Esophagus muscularis mucosa (tissue), 4 donors: Measurements from ENCODE around the gene CLDN6. TPM values are rescaled to one million over a fixed set of nuclear protein-coding genes. Genes with fewer than 3 reads are reported as not detected.
A peak's percentile ranks its signal among the peaks of the same experiment; 100 is the strongest.

Source experiments
- DNase-seq: peaks from one replicate; pipeline ENCODE4 v3.0.0-alpha.2; 2017; ENCODE audit errors: extremely low spot score
- H3K27ac ChIP-seq, 4 donors: fragments of 200-600 bp; sonication (generic); replicated peaks in 1 of 4; 1 replicate in 3 of 4; 2 replicates in 1 of 4; pipeline ENCODE4 v1.5.1; 2016 to 2019; ENCODE audit warnings: mild to moderate bottlenecking in 1 of 4
- H3K27me3 ChIP-seq, 4 donors: fragments of 200-600 bp; sonication (generic); one replicate each; pipeline versions ENCODE4 v1.5.1 to v1.6.0; 2016 to 2019
- H3K36me3 ChIP-seq, 4 donors: fragments of 200-600 bp; sonication (generic); one replicate each; pipeline ENCODE4 v1.5.1; 2016 to 2019
- H3K4me1 ChIP-seq, 4 donors: fragments of 200-600 bp; sonication (generic); one replicate each; pipeline ENCODE4 v1.5.1; 2016 to 2019
- H3K4me3 ChIP-seq, 4 donors: fragments of 200-600 bp; sonication (generic); 1 replicate in 2 of 4; 2 replicates in 2 of 4; pipeline ENCODE4 v1.5.1; 2016 to 2019; ENCODE audit warnings: mild to moderate bottlenecking in 4 of 4, moderate library complexity in 1 of 4
- H3K9me3 ChIP-seq, 4 donors: fragments of 200-600 bp; sonication (generic); 1 replicate in 3 of 4; 2 replicates in 1 of 4; pipeline ENCODE4 v1.5.1; 2016 to 2019
- EP300 ChIP-seq: sonication (generic); formaldehyde crosslinking; IDR thresholded peaks from one replicate; pipeline ENCODE4 v1.6.1; 2017; ENCODE audit warnings: antibody characterized with exemption
- POLR2A ChIP-seq: fragments of 450-650 bp; IDR thresholded peaks from one replicate; pipeline ENCODE4 v1.6.1; 2017; ENCODE audit warnings: antibody characterized with exemption, moderate library complexity, mild to moderate bottlenecking, low read depth
- POLR2AphosphoS5 ChIP-seq, 2 donors: sonication (generic); formaldehyde crosslinking; IDR thresholded peaks; one replicate each; pipeline ENCODE4 v1.6.1; 2017; ENCODE audit warnings: antibody characterized with exemption in 2 of 2
- WGBS: methylation state at CpG from one replicate; pipeline ENCODE4 v1.1.5; 2018; 5-methylcytosine and 5-hydroxymethylcytosine counted together
- intact Hi-C: fragments of 100-400 bp; cut with DNase I; formaldehyde crosslinking; loops from one replicate; pipeline ENCODE4 v1.15.1; 2023
- total RNA-seq, 4 donors: library from RNA; depleted of rRNA; stranded (reverse); fragments of >200 nt; gene quantifications; one replicate each; pipeline versions ENCODE4 v1.1.0 to v1.2.1, GENCODE V29; 2016
- TF ChIP-seq, protein P1 (sequence below), 3 experiments: fragments of 200-600 bp in 2 of 3; fragments of 450-650 bp in 1 of 3; sonication (generic) in 2 of 3; IDR thresholded peaks; one replicate each; pipeline ENCODE4 v1.5.1; 2017 to 2019; ENCODE audit warnings: antibody characterized with exemption in 3 of 3, mild to moderate bottlenecking in 2 of 3, moderate library complexity in 1 of 3

The CLDN6 gene, protein sequence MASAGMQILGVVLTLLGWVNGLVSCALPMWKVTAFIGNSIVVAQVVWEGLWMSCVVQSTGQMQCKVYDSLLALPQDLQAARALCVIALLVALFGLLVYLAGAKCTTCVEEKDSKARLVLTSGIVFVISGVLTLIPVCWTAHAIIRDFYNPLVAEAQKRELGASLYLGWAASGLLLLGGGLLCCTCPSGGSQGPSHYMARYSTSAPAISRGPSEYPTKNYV
- total RNA-seq, result not detected

DNA sequence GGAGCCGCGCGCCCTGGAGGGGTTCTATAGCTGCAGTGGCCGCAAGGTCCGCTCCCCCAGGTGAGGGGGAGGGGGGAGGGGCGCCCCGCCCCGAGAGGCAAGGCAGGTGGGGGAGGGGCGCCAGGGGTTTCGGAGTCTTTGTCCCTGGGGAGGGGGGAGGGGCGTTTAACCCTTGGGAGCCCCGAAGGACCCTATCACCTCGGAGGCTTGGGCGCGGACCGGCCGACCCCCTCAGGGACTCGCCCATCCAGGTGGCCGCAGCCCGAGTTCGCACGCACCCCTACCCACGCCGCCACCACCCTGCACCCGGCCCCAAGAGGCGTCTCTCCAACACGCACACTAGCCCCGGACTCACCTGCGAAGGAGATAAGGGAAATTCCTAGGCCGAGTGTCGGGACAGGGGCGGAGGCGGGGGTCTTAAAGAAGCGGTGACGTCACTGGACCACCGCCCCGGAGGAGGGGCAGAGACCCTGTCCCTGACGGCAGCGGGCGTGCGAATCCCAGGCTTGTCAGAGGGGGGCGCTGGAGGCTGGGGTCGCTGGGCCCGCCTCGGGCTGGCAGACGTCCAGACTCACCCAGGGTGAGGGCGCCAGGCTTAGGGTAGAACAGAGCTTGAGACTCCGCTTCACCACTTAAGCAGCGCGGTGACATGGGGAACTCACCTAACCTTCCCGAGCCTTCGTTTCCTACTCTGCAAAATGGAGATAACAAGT is at the start of gene CLDN6:
Gene CLDN6, minus strand, starts transcription at position 390 of the 713 bp plus-strand sequence. CDS start 2,162 bp downstream, outside the sequence.
- H3K4me3 ChIP-seq, result no peak within 1 kb of the TSS
- H3K9me3 ChIP-seq, result no peaks in the 10 kb centered on the region
- TF ChIP-seq POLR2A (no peak), EP300 (no peak), POLR2AphosphoS5 (IDR thresholded peaks at IDR 0.05) (no peak)
- TF ChIP-seq, protein P1, sequence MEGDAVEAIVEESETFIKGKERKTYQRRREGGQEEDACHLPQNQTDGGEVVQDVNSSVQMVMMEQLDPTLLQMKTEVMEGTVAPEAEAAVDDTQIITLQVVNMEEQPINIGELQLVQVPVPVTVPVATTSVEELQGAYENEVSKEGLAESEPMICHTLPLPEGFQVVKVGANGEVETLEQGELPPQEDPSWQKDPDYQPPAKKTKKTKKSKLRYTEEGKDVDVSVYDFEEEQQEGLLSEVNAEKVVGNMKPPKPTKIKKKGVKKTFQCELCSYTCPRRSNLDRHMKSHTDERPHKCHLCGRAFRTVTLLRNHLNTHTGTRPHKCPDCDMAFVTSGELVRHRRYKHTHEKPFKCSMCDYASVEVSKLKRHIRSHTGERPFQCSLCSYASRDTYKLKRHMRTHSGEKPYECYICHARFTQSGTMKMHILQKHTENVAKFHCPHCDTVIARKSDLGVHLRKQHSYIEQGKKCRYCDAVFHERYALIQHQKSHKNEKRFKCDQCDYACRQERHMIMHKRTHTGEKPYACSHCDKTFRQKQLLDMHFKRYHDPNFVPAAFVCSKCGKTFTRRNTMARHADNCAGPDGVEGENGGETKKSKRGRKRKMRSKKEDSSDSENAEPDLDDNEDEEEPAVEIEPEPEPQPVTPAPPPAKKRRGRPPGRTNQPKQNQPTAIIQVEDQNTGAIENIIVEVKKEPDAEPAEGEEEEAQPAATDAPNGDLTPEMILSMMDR (IDR thresholded peaks at IDR 0.05), result no peak
- peaks cover 0 to 4% (median 0%) of the 10 kb centered on the region in 4 donors for H3K36me3 ChIP-seq
- no peak for DNase-seq
- H3K27ac ChIP-seq, result no peak within 1 kb of the TSS
- WGBS, result 15% methylated on average over 16 of the region's 52 CpGs
- peaks cover 31 to 48% (median 43%) of the 10 kb centered on the region in 4 donors for H3K4me1 ChIP-seq
- intact Hi-C loops, result no loop called here
- peaks cover 0 to 51% (median 21%) of the 10 kb centered on the region in 4 donors for H3K27me3 ChIP-seq

DNA sequence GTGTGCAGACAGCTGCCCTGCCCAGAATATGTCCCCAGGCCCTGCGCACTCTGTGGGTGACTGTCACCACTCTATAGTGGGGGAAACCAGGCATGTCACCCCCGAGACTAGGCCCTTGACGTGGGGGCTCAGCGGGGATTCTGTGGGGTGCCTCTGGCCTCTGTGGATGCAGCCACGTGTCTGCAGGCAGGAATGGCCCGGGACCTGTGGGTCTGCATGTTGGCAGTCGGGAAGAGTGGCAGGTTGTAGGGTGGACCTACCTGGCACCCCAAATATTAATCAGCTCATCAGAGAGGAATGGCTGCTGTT is 48.4 kb upstream of the CLDN6 start:
- no peaks in the 10 kb centered on the region for H3K9me3 ChIP-seq
- WGBS, result no CpG with 5 or more reads among the region's 7 CpGs
- peak overlapping the region; percentile 43 to 54 (median 44) for H3K4me3 ChIP-seq
- TF ChIP-seq EP300, result no peak
- no peak for TF ChIP-seq POLR2A
- TF ChIP-seq, protein P1 (IDR thresholded peaks at IDR 0.05), result no peak
- no peak for TF ChIP-seq POLR2AphosphoS5 (IDR thresholded peaks at IDR 0.05)
- H3K4me1 ChIP-seq, result peaks cover 8 to 27% (median 24%) of the 10 kb centered on the region in 4 donors
- no peaks in the 10 kb centered on the region for H3K27me3 ChIP-seq
- peak overlapping the region in 2 of 4 donors; percentile 56 to 65 for H3K27ac ChIP-seq
- peaks cover 0 to 21% (median 2%) of the 10 kb centered on the region in 4 donors for H3K36me3 ChIP-seq
- DNase-seq, result no peak
- intact Hi-C loops, result no loop called here

DNA sequence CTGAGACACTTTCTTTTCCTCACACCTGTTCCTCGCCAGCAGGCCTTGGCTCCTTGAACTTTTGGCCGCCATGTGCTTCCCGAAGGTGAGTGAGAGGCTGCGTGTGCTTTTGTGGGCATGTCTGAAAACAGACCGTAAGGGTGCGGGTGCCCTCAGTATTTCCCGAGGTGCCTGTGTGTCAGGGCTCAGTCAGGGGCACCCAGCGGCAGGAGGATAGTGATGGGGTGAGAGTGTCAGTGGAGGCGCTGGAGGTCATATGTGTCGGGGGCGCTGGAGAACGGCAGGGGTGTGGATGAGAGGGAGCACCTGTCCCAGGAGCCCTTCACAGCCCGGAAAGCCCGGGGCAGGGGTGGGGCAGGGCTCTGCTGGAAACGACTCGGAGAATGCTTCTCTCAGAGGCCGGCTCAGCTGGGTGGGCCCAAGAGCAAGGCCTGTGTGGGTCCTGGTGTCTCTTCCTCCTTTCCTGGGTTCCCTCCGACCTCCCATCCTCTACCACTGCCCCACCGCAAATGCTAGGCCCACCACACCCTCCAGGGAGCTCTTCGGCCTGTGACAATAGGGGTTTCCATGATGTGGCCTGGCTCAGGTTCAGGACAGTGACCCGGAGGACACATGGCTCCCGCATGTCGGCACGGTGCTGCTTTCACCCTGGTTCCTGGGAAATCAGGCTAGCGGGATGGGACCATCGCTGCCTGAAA is 47.9 kb upstream of the CLDN6 start:
- WGBS, result 78% methylated on average over 18 of the region's 26 CpGs
- Histone ChIP-seq H3K27me3 (no peaks in the 10 kb centered on the region), H3K9me3 (no peaks in the 10 kb centered on the region), H3K4me3 (peak overlapping the region; percentile 43 to 54 (median 44)), H3K36me3 (peaks cover 0 to 21% (median 2%) of the 10 kb centered on the region in 4 donors), H3K4me1 (peaks cover 8 to 27% (median 24%) of the 10 kb centered on the region in 4 donors), H3K27ac (peak overlapping the region; percentile 56 to 68 (median 64))
- DNase-seq, result no peak
- intact Hi-C loops, result no loop called here
- TF ChIP-seq POLR2A, result no peak
- no peak for TF ChIP-seq POLR2AphosphoS5 (IDR thresholded peaks at IDR 0.05)
- TF ChIP-seq, protein P1 (IDR thresholded peaks at IDR 0.05), result no peak
- no peak for TF ChIP-seq EP300

DNA sequence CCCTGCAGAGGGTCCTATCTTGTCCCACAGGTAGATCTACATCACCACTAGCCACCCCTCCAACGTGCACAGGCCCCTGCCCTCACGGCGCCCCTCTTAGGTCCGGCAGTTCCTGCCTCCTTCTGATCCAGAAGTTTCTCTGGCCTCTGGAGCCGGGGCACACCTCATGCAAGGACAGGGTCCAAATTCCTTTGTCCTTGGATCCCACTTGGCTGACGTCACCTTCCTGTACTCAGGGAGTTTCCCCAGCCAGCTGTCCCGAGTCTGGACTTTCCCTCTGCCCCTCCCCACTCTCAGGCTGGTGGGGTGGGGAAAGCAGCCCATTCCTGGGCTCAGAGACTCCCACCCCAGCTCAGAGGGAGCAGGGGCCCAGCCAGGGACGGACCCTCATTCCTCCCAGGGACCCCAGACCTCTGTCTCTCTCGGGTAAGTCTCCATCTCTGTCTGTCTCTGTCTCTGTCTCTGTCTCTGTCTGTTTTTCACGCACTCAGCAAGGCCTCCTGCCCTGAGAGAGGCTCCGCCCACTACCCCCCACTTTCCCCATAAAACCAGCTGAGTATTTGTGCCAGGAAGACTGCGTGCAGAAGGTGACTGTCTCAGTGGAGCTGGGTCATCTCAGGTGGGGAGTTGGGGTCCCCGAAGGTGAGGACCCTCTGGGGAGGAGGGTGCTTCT is 47.2 kb upstream of the CLDN6 start, which contains the start of gene IL32:
Gene IL32, plus strand, starts transcription at position 572 of the 673 bp plus-strand sequence. CDS start 172 bp downstream, outside the sequence.
- TF ChIP-seq POLR2AphosphoS5 (IDR thresholded peaks at IDR 0.05) (peak; percentile 42 to 57), EP300 (no peak)
- Histone ChIP-seq H3K27me3 (no peaks in the 10 kb centered on the region), H3K4me1 (peaks cover 14 to 27% (median 25%) of the 10 kb centered on the region in 4 donors), H3K4me3 (peak within 1 kb of the TSS; percentile 43 to 54 (median 44)), H3K9me3 (no peaks in the 10 kb centered on the region), H3K27ac (peak within 1 kb of the TSS; percentile 56 to 68 (median 64)), H3K36me3 (peaks cover 0 to 21% (median 2%) of the 10 kb centered on the region in 4 donors)
- DNase-seq, result no peak
- intact Hi-C loops, result no loop called here
- 37% methylated on average over 12 of the region's 13 CpGs for WGBS
